GM12875 (cell line): Measurements from ENCODE around the gene GBE1.
"Not testable (repeated sequence)": the region's sequence is repeated elsewhere in the genome, so short reads cannot be mapped to it uniquely, and the experiment has no call there.

Source experiments
- H3K4me3 ChIP-seq: one replicate; pipeline ENCODE4 v1.5.1; 2011; ENCODE audit warnings: low read depth, low read length, control low read depth
- CTCF ChIP-seq: IDR thresholded peaks from 2 replicates; pipeline ENCODE4 v1.5.1; 2011; ENCODE audit warnings: low read depth, mild to moderate bottlenecking, control low read depth, inconsistent platforms, low read length, moderate library complexity, borderline replicate concordance; ENCODE audit not compliant: insufficient read depth

Gene GBE1

DNA sequence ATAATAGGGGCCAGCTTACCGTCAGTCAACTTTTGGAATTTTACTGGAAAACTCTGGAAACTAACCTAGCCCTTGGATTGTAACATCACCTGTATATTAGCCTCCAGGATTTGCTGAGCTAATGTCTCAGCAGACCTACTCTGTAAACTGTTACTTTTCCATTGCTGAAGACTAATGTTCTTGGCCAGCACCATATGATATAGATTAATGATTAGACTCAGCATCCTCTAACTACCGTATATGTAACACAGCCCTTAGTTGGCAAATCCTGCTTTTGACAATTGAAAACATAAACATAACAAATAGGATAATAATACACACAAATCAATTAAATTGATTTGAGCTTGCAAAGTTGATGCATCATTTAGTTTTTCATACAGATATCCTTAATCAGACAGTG, 26.6 kb upstream of the GBE1 start:
- H3K4me3 ChIP-seq = no peak overlapping the region
- TF ChIP-seq CTCF = no peak

DNA sequence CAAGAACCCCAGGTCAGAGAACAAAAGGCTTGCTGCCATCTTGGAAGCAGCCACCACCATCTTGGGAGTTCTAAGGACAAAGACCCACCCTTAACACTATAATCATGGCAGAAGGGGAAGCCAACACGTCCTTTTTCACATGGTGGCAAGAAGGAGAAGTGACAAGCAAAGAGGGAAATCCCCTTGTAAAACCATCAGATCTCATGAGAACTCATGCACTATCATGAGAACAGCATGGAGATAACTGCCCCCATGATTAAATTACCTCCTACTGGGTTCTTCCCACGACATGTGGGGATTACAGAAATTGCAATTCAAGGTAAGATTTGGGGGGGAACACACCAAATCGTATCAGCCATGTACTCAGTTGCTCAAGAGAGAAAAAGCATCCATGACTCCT, 21.1 kb upstream of the GBE1 start:
- TF ChIP-seq CTCF = no peak
- H3K4me3 ChIP-seq = no peak overlapping the region

DNA sequence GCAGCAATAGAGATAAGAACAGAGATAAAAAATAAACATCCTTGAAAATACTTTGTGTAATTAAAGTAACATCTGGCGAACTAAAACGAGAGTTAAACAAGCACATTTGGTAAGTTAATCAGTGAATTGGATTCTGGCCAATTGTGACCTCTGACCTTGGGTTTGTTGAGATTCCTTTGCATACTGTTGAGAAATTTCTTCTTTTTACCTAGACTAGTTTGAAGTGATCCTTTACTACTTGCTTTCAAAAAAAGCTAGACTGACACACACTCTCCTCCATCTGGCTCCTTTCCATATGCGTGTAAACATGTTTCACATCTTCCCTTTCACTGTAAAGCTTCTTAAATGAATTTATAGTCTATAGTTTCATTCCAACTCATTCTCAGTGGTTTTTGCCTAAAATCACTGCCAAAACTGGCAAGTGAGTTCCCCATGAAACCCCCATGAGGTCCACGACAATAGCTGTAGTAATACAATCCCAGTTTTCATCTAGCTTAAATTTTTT, 17.3 kb upstream of the GBE1 start:
- H3K4me3 ChIP-seq = no peak overlapping the region
- TF ChIP-seq CTCF = no peak

DNA sequence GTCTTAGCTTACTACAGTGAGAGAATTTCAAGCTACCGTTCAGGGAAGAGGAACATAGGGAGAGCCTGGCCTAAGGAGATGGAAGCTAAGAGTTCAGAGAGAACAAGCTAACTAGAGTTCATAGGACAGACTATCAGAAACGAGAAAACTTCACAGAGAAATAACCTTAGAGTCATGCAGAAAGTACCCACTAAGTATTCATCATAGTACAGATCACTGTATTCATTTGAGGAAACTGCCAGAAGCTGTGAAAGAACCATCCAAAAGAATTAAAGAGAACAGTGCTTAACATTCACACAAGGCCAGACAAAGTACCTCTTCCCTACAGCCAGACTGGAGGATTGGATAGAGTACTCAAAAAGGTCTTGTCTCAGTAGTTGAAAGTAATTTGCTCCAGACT, 15.2 kb upstream of the GBE1 start:
- no peak for TF ChIP-seq CTCF
- no peak overlapping the region for H3K4me3 ChIP-seq

DNA sequence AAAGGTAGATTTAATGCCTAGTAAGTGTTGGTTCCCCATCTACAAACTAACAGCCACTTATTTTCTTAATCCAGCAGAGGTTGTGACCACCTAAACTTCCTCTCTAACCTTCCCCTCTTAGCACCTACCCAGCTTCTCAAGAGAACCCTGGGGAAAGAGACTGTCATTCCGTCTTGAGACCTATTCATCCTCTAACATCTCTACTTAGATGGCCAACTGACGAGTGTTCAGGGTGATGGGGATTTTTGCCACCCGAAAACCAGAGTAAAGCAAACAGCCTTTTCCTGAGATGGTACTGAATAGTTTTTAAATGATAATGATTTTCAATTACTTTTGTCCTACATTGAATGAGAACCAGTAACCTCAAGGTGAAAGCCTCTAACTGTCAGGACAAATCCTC, 9.3 kb upstream of the GBE1 start:
- TF ChIP-seq CTCF = no peak
- H3K4me3 ChIP-seq = no peak overlapping the region

DNA sequence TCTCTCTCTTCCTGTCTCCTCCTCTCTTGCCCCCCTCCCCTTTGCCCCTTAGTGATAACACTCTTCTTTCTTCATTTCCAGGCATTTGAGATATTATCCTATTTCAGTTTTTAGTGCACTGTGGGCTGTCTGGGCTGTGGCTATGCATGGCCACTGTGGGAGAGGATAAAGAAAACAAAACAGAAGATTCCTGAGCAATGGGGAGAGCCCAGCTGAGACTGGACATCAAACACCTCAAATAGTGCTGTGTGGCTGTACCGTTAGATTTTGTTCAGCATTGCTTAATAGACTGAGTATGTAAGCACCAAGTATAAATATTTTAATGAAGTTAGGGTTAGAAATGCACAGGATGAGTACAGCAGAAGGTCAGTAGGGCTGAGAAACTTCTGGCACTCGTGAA, 7.9 kb upstream of the GBE1 start:
- TF ChIP-seq CTCF = no peak
- no peak overlapping the region for H3K4me3 ChIP-seq

DNA sequence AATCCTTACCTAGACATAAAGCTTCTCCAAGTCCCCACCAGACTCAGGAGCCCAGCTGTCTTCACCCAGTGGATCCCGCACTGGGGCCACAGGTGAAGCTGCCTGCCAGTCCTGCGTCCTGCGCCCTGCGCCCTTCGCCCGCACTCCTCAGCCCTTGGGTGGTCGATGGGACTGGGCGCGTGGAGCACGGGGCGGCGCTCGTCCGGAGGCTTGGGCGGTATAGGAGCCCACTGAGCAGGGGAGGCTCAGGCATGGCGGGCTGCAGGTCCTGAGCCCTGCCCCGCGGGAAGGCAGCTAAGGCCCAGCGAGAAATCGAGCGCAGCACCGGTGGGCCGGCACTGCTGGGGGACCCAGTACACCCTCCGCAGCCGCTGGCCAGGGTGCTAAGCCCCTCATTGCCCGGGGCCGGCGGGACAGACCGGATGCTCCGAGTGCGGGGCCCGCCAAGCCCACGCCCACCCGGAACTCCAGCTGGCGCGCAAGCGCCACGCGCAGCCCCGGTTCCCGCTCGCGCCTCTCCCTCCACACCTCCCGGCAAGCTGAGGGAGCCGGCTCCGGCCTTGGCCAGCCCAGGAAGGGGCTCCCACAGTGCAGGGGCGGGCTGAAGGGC, 5.9 kb upstream of the GBE1 start:
- H3K4me3 ChIP-seq = not testable (repeated sequence)

DNA sequence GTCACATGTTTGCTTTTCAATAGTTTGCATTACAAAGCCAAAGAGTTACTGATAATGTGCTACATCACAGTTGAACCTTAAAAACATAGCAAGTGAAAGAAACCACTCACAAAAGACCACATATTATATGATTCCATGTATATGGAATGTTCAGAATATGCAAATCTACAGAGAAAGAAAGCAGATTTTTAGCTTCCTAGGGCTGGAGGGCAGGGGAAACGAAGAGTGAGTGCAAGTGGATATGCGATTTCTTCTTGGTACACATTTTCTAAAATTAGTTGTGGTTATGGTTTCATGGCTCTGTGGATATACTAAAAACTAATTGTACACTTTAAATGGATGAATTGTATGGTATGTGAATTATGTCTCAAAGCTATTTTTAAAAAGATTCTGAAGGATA, 4.0 kb upstream of the GBE1 start:
- no peak overlapping the region for H3K4me3 ChIP-seq
- TF ChIP-seq CTCF = no peak
